ENCODE results near the gene HOTAIR.

- no peak for TF ChIP-seq CTCF (IDR thresholded peaks at IDR 0.05)
- TF ChIP-seq POLR2A (IDR thresholded peaks at IDR 0.05), result no peak
Observed at GRCh38 chr12:53966385-53967133, 8.2 kb downstream of the HOTAIR start.
